ENCODE measurements around the gene ZNF846.
A peak's percentile ranks its signal among the peaks of the same experiment; 100 is the strongest.
"Not testable (repeated sequence)": the region's sequence is repeated elsewhere in the genome, so short reads cannot be mapped to it uniquely, and the experiment has no call there.

ZNF846 gene

DNA sequence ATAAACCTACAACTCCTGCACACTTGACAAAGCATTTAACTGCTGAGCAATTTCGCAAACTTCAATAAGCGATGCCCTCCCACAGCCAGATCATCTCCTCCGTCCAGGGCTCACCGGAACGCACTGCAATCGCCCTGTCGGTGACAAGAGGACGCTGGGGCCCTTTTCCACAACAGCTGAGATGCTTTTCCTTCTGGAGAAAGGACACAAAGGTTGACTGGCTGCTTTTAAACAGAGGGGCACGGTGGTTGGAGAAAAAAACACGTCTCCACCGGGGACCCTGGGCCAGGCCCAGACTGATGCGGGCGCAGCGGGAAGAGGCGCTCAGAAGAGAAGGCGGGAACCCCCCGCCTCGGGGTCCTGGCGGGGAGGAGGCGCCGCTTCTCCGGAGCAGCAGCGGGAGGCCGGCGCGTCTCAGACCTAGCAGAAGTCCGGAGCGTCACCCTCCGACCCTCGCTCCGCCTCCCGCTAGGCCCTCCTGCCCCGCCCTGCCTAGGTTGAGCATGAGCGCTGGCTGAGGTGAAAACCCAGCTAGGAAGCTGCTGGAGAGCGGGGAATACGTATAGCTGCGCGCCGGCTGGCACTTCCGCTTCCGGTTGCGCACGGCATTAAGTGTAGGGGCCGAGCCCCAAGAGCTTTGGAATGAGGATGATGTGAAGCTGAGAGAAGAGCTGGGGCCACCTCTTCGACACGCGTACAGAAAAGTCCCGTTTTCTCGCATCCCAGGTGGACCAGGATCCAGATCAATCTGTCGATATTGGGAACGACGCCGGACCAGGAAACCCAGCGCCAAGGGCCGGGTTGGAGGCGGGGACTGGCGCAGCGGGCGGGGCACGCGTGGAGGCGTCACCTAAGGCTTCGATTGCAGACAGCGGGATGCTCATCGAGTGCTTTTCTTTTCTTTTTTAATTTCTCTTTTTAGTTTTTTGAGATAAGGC, at the start of gene ZNF846:
ZNF846 (minus strand) TSS at position 564 of the 938 bp plus-strand sequence. CDS start 3,788 bp downstream, outside the sequence.
- DNase-seq, result peak; percentile 93

DNA sequence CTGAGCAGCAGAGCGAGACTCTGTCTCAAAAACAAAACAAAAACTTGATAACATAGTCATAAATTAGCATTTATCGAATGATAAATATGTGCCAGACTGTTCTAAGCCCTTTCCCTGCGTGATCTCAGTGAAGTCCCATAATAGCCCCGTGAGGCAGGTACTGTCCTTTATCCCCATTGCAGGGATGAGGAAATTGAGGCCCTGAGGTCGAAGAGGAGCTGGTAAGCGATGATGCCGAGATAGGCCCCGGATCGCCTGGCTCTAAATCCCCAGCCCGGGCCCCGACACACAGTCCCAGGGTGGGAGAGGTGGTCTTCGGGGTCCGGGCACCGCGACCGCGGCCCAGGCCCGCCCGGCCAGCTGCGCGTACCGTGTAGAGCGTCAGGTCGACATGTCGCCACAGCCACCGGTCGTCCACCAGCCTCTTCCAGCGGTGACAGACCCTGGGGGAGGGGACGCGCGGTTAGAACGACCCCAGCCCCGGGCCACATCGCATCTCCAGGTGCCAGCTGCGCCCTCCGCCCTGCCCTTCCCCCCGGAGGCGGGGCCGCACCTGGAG, 49.7 kb upstream of the ZNF846 start:
- DNase-seq, result no peak

DNA sequence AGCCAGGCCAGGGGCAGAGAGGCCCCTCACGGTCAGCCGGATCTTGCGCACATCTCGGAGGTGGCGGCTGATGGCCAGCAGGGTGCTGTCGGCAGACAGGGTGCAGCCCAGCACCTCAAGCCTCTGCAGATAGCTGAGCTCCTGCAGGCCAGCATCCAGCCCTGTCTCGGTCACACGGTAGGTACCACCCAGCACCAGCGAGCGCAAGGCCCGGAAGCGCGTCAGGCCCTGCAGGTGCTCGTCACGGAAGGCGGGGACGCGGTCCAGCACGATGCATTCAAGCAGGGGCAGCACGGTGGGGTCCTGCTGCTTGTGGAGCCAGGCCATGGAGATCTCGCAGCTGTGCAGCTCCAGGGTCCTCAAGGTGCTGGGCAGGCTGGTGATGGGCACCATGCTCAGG, 42.6 kb upstream of the ZNF846 start:
- no peak for DNase-seq

DNA sequence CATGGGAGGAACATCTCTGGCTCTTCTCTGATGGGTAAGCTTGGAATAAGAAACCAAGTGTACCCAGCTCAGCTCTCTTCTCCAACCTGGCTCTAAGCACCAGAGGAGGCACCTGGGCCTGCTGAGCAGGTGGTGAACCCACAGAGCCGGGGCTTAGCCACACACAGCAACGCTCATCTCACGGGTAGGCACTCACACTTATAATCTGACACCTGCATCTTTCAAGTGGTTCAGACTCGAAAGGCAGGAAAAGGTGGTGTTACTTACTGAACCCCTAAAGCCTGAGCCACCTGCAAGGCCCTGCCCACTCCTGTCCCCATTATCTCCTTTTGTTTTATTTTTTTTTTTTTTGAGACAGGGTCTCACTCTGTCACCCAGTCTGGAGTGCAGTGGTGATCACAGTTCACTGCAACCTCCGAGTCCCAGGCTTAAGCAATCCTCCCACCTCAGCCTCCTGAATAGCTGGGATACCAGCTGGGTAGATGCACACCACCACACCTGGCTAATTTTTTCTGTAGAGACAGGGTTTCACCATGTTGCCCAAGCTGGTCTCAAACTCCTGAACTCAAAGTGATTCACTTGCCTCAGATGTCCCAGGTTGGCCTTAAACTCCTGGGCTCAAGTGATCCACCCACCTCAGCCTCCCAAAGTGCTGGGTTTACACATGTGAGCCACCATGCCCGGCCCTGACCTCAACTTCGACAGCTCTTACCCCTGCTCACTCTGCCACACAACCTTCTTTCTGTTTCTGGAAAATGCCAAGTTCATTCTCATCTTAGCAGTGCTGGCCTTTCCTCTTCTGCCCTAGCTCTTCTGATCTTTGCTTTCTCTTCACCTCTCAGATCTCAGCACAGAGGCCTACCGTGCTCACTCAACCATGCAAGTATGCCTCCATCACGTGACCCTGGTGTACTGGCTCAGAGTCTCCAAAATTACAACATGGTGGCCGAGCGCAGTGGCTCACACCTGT, 40.6 kb upstream of the ZNF846 start:
- no peak for DNase-seq

DNA sequence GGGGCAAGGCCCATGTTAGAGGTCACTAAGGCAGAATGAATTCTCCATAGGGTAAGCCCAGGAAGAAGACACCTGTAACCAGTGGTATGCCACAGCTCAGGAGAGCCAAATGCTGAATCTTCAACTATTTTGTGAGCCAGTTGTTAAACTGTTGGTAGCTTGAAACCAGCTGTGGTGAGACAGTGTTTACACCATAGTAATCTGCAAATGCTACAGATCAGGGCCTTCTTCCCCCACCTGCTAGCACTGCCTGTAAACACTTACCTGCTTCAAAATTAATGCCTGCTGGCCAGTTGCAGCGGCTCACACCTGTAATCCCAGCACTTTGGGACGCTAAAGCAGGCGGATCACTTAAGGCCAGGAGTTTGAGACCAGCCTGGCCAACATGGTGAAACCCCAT, 38.3 kb upstream of the ZNF846 start:
- no peak for DNase-seq

DNA sequence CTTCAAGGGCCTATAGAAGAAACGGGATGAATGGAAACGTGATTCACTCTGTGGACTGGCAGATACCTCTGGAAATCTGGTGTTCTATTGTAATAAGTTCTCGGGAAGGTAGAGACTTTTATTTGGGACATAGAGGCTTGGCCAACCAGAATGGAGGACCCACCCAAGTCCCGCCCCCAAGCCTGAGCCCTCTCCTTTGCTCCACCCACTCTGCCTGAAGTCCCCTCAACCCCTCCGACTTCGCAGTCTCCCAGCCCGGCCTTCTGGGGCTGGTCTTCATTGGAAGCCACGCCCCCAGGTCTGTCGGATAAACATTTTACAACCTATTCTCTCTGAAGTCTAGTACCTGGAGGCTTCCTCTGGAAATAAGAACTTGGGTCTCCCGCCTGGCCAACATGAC, 33.4 kb upstream of the ZNF846 start:
- DNase-seq, result no peak

DNA sequence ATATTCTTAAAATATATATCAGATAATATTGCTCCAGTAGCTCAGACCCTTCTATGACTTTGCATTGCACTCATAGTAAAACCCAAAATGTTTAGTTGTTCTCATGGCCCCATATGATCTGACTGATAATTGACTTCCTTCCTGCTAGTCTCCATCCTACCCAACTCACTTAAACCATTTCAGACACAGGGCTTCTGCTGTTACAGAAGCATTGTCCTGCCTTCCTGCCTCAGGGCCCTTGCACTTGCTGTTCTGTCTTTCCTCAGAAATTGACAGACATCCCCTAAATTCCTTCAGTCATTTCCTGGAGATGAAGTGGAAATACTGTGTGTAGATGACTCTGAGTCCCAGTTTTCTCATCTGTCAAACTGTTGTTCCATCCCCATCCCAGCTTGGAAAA, 30.6 kb upstream of the ZNF846 start:
- DNase-seq, result no peak

DNA sequence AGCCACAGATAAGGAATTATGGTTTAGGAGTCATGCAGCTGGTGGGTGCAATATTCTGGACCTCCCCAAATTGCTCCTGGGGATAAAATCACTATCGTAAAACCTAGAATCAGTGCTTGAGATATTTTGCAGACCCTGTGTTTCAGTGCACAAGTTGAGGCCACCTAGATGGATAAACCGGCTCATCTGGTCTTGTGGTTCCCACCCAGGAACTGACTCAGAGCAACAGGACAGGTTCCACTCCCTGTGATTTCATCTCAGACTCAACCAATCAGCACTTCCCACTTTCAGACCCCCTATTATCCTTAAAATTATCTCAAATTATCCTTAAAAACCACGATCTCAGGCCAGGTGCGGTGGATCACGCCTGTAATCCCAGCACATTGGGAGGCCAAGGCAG, 29.3 kb upstream of the ZNF846 start:
- no peak for DNase-seq

DNA sequence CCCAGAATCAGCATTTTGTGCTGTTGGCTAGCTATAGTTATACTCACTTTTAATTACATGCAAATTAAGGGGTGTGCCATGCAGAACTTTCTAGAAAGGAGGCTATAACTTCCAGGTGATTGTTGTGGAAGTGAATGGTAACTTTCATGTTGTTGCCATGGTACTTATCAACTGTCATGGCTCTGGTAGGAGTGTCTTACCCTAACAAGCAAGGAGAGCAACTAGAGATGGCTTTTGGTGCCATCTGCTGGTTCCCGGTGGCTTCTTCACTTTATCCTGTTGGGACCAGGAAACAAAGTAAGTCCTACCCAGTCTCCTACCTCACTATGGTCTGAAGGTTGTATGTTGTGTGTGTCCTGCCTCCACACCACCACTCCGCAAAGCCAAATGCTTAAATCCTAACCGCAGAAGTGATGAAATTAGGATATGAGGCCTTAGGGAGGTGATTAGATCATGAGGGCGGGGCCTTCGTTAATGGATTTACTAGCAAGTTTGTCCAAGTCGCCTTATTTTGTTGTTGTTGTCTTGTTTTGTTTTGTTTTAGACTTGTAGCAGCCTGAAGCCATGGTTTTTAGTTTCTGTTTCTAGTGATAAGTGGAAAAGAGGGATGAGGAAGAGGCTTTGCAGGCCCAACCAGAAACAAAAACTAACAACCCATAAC, 27.7 kb upstream of the ZNF846 start:
- DNase-seq, result peak; percentile 86

DNA sequence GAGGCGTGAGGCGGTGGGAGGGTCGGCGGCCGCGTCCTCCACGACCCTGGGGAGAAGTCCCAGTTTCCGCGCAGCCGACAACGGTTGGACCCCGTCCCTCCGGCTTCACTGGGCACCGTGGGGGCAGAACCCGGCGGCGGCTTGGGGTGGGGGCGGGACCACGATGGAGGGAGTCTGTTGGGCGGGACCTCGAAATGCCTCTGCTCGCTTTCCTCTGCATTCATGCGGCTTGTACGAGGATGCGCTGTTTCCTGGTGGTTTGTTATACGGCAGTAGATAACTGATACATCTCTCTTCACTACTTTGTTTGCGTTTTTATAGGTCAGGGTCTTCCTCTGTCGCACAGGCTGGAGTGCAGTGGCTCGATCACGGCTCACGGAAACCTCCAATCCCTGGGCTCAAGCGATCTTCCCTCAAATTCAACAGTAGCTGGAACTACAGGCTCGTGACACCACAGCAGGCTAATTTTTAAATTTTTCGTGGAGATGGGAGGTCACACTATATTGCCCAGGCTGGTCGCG, 24.6 kb upstream of the ZNF846 start:
- no peak for DNase-seq

DNA sequence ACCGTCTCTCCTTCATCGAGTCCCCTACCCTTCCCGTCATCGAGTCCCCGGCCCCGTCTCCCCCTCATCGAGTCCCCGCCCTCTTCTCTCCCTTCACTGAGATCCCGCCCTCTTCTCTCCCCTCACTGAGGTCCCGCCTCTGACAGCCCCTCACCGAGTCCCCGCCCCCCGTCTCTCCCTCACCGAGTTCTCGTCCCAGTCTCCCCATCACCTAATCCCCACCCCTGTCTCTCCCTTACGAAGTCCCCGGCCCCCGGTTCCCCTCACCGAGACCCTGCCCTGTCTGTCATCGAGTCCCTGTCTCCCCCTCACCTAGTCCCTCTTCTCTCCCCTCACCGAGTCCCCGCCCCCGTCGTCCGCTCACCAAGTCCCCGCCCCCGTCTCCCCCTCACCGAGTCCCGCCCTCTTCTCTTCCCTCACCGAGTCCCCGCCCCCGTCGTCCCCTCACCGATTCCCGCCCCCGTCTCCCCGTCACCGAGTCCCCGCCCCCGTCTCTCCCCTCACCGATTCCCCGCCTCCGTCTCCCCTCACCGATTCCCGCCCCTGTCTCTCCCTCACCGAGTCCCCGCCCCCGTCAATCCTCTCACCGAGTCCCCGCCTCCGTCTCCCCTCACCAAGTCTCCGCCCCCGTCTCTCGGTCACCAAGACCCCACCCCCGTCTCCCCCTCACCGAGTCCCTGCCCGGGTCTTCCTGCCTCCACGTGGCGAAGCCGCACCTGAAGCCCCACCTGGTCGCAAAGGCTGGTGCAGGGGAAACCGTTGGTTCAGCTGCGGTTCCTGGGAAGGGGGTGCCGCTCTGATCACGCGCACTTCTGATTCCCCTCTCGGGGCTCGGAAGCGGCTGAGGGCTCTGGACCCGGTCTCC, 23.9 kb upstream of the ZNF846 start:
- DNase-seq, result peak; percentile 80

DNA sequence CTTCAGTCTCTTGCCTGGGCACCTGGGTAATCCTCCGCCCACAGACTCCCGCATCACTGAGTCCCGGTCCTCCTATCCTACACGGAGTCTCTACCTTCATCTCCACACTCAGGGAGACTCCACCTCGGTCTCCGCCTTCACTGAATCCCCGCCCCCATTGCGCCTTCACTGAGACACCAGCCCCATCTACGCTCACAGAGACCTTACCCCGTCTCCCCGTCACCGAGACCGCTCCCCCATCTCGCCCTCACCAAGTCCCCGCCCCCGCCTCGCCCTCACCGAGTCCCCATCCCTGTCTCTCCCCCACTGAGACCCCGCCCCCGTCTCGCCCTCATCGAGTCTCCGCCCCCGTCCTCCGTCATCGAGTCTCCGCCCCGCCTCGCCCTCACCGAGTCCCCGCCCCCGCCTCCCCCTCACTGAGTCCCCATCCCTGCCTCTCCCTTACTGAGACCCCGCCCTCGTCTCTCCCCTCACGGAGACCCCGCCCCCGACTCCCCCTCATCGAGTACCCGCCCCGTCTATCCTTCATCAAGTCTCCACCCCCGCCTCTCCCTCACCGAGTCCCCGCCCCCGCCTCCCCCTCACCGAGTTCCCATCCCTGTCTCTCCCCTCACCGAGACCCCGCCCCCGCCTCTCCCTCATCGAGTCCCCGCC, 23.1 kb upstream of the ZNF846 start:
- peak; percentile 80 for DNase-seq

DNA sequence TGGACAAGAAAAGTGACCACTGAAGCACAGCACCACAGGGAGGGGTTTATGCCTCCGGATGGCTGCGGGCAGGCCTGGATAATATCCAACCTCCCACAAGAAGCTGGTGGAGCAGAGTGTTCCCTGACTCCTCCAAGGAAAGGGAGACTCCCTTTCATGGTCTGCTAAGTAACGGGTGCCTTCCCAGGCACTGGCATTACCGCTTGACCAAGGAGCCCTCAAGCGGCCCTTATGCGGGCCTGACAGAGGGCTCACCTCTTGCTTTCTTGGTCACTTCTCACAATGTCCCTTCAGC, 22.5 kb upstream of the ZNF846 start:
- not testable (repeated sequence) for DNase-seq

DNA sequence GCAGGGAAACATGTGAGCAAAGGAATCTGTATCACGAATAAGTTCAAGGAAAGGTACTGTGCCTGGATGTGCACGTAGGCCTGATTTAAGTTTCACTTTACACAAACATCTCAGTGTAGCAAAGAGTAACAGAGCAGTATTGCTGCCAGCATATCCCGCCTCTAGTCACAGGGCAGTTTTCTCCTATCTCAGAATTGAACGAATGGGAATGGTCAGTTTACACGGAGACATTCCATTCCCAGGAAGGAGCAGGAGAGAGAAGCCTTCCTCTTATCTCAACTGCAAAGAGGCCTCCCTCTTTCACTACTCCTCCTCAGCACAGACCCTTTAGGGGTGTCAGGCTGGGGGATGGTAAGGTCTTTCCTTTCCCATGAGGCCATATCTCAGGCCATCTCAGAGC, 21.0 kb upstream of the ZNF846 start:
- DNase-seq, result not testable (repeated sequence)

DNA sequence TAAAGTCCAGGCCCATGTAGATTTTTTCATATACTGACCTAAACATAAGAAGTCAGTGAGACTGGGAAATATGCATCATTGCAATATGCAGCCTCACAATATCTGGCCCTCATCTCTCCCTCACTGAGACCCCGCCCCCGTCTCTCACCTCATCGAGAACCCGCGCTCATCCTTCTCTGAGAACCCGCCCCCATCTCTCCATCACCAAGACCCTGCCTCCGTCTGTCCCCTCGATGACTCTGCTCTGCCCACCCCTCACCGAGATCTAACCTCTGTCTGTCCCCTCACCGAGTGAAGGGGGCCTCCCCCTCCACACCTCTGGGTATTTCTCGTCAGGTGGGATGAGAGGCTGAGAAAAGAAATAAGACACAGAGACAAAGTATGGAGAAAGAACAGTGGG, 20.5 kb upstream of the ZNF846 start:
- no peak for DNase-seq

DNA sequence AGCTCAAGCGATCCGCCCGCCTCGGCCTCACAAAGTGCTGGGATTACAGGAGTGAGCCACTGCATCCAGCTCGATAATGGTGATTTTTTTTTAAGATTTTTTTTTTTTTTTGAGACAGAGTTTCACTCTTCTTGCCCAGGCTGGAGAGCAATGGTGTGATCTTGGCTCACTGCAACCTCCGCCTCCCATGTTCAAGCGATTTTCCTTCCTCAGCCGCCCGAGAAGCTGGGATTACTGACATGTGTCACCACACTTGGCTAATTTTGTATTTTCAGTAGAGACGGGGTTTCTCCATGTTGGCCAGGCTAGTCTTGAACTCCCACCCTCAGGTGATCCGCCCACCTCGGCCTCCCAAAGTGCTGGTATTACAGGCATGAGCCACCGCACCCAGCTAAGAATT, 20.1 kb upstream of the ZNF846 start:
- DNase-seq, result not testable (repeated sequence)

DNA sequence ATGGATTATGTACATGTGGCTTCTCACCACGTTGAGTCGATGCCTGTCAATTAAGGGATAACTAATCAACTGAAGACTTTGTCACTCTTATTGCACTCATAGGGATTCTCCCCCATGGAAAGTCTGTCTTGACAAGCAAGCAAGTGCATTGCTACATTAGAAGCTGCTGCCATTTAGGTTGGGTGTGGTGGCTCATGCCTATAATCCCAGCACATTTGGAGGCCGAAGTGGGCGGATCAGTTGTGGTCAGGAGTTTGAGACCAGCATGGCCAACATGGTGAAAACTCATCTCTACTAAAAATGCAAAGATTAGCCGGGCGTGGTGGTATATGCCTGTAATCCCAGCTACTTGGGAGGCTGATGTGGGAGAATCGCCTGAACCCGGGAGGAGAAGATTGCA, 18.3 kb upstream of the ZNF846 start:
- no peak for DNase-seq

DNA sequence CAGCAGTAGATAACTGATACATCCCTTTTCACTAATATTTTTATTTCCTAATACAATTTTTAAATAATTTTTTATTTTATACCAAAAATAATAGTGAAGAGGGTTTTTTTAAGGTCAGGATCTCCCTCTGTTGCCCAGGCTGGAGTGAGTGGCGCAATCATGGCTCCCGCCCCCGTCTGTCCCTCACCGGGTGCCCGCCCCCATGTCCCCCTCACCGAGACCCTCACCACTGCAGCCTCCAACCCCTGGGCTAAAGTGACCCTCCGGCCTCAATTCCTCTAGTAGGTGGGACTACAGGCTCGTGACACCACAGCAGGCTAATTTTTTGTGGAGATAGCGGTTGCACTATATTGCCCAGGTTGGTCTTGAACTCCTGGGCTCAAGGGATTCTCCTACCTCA, 17.8 kb upstream of the ZNF846 start:
- no peak for DNase-seq

DNA sequence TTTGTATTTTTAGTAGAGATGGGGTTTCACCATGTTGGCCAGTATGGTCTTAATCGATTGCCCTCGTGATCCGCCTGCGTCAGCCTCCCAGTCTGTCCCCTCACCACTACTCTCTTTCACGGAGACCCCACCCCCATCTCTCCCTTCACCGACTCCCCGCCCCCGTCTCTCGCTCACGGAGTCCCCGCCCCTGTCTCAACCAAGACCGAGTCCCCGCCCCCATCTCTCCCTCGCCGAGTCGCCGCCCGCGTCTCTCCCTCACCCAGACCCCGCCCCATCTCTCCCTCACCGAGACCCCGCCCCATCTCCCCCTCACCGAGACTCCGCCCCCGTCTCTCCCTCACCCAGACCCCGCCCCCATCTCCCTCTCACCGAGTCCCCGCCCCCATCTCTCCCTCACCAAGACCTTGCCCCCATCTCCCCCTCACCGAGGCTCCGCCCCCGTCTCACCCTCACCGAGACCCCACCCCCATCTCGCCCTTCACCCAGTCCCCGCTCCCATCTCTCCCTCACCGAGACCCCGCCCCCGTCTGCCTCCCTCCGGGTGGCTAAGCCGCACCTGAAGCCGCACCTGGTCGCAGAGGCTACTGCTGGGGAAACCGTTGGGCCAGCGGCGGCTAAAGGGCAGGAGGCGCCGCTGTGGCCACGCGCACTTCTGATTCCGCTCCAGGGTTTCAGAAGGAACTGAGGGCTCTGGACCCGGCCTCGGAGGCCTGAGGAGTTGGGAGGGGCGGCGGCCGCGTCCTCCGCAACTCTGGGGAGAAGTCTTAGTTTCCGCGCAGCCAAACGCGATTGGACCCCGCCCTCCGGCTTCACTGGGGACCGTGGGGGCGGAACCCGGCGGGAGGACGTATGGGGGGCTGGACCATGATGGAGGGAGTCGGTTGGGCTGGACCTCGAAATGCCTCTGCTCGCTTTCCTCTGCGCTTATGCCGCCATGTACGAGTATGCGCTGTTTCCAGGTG, 17.1 kb upstream of the ZNF846 start:
- peak; percentile 98 for DNase-seq

DNA sequence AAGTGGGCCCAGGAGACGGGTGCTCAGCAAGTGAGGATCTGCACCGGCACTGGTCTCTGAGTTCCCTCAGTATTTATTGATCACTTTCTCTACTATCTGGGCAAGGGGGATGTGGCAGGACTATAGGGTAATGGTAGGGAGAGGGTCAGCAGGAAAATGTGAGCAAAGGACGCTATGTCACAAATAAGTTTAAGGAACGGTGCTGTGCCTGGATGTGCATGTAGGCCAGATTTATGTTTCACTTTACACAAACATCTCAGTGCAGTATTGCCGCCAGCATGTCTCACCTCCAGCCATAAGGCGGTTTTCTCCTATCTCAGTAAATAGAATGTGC, 15.6 kb upstream of the ZNF846 start:
- DNase-seq, result not testable (repeated sequence)
